ENCODE measurements around the gene PNP.

GRCh38 chr14:20438664-20439063, 30.5 kb upstream of the PNP start:
- TF ChIP-seq ATF3 (IDR thresholded peaks at IDR 0.05): no peak
- no peak for TF ChIP-seq CTCF (IDR thresholded peaks at IDR 0.05; ENCODE audit: low read depth, low read length, missing input control)

Data from liver (tissue), 3 donors.